A549 (cell line): ENCODE measurements around the gene EXTL1.

ENCODE experiments used
- CEBPB ChIP-seq, 2 experiments: fragments of >200 bp in 1 of 2; sonication (Bioruptor Twin) in 1 of 2; formaldehyde crosslinking in 1 of 2; IDR thresholded peaks; 2 replicates each; pipeline ENCODE4 v1.6.1; 2012 to 2016
- CHD2 ChIP-seq: fragments of 150-350 bp; IDR thresholded peaks from 2 replicates; pipeline ENCODE4 v1.6.1; 2014; ENCODE audit warnings: low read length; ENCODE audit not compliant: partially characterized antibody
- CHD4 ChIP-seq: fragments of 200-600 bp; sonication (generic); IDR thresholded peaks from 2 replicates; pipeline ENCODE4 v1.6.1; 2016; ENCODE audit warnings: antibody characterized with exemption, mild to moderate bottlenecking, borderline replicate concordance
- CTCF ChIP-seq: fragments of >200 bp; sonication (Bioruptor Twin); formaldehyde crosslinking; IDR thresholded peaks from 3 replicates; pipeline ENCODE4 v1.5.1; 2016
- GATA3 ChIP-seq: IDR thresholded peaks from 2 replicates; pipeline ENCODE4 v1.6.1; 2012; ENCODE audit warnings: borderline replicate concordance
- HDAC2 ChIP-seq: fragments of 200-600 bp; sonication (generic); IDR thresholded peaks from 2 replicates; pipeline ENCODE4 v1.6.1; 2016
- HMGXB4 ChIP-seq: fragments of 250-450 bp; sonication (Bioruptor Pico); IDR thresholded peaks from 2 replicates; pipeline ENCODE4 v1.5.0; 2021; ENCODE audit warnings: mild to moderate bottlenecking, moderate library complexity, borderline replicate concordance
- PBX3 ChIP-seq: IDR thresholded peaks from 2 replicates; pipeline ENCODE4 v1.6.1; 2012
- PHF8 ChIP-seq: fragments of 200-600 bp; sonication (generic); IDR thresholded peaks from 2 replicates; pipeline ENCODE4 v1.6.1; 2016; ENCODE audit warnings: low read depth, mild to moderate bottlenecking, antibody characterized with exemption, moderate library complexity, borderline replicate concordance
- POLR2A ChIP-seq: IDR thresholded peaks from 2 replicates; pipeline ENCODE4 v1.6.1; 2012; ENCODE audit warnings: mild to moderate bottlenecking, low read length
- RFX5 ChIP-seq: fragments of 450-650 bp; IDR thresholded peaks from 2 replicates; pipeline ENCODE4 v1.7.1; 2014; ENCODE audit warnings: antibody characterized with exemption, mild to moderate bottlenecking, moderate library complexity
- SMC3 ChIP-seq: fragments of >200 bp; sonication (Bioruptor Twin); formaldehyde crosslinking; IDR thresholded peaks from 3 replicates; pipeline ENCODE4 v1.6.1; 2018; ENCODE audit warnings: inconsistent platforms
- TF ChIP-seq, protein P1 (sequence below): IDR thresholded peaks from 2 replicates; pipeline ENCODE4 v1.6.1; 2012
- TF ChIP-seq, protein P2 (sequence below): fragments of >200 bp; sonication (Bioruptor Twin); formaldehyde crosslinking; IDR thresholded peaks from 2 replicates; pipeline ENCODE4 v1.6.1; 2016

DNA sequence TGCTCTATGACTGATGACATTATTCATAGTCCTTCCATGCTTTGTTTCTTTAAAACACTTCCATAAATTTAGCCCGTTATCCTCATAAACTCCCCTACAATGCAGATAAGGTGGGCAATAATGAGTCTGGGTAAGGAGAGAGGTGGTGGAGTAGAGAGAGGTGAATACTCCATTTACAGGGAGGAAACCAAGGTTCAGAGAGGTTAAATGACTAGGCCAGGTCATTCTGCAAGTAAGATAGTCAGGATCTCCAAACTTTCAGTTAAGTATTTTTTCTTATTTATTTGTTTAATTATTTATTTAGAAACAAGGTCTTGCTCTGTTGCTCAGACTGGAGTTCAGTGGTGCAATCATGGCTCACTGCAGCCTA lies 49.8 kb upstream of the EXTL1 start:
- no peak for TF ChIP-seq CEBPB (IDR thresholded peaks at IDR 0.05)
- no peak for TF ChIP-seq CHD2
- TF ChIP-seq GATA3 = no peak
- TF ChIP-seq SMC3 = no peak
- no peak for TF ChIP-seq CTCF
- TF ChIP-seq CHD4 = no peak
- no peak for TF ChIP-seq PHF8
- TF ChIP-seq RFX5 = no peak
- TF ChIP-seq, protein P1, sequence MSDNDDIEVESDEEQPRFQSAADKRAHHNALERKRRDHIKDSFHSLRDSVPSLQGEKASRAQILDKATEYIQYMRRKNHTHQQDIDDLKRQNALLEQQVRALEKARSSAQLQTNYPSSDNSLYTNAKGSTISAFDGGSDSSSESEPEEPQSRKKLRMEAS = no peak
- TF ChIP-seq PBX3 = no peak
- no peak for TF ChIP-seq POLR2A
- no peak for TF ChIP-seq HDAC2
- TF ChIP-seq HMGXB4 (CRISPR knock-in tag) = no peak
- TF ChIP-seq, protein P2, sequence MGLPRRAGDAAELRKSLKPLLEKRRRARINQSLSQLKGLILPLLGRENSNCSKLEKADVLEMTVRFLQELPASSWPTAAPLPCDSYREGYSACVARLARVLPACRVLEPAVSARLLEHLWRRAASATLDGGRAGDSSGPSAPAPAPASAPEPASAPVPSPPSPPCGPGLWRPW = no peak
